GM12878 (cell line): Measurements from ENCODE around the gene RASL12. TPM values are rescaled to one million over a fixed set of nuclear protein-coding genes. Genes with fewer than 3 reads are reported as not detected.

Experiments
- ATAC-seq: fragments of 200-7000 bp; cut with Tn5 transposase; 3 replicates; pipeline ENCODE4 v1.9.1; 2020; ENCODE audit warnings: mild to moderate bottlenecking, moderate library complexity
- BruUV-seq: library from RNA; stranded (reverse); fragments of 400-500 nt; replicated peaks from 2 replicates; lab custom pipeline; 2021; lab: Mats Ljungman, UMichigan
- CTCF ChIA-PET: fragments of 300-600 bp; sonication (Branson Sonifier 250); formaldehyde crosslinking; extraction: SDS; loops from one replicate; lab custom pipeline; 2021; ENCODE audit warnings: inconsistent platforms; lab: Yijun Ruan, JAX
- POLR2A ChIA-PET: fragments of 350-600 bp; formaldehyde crosslinking; extraction: SDS; loops from one replicate; lab custom pipeline; 2021; ENCODE audit warnings: inconsistent platforms; lab: Charles Lee
- RAD21 ChIA-PET: fragments of 300-600 bp; sonication (Branson Sonifier 250); formaldehyde crosslinking; loops from one replicate; lab custom pipeline; 2023; ENCODE audit warnings: antibody characterized with exemption; ENCODE audit not compliant: unreplicated experiment; lab: Charles Lee
- SMC1A ChIA-PET: fragments of 300-600 bp; sonication (Branson Sonifier 250); formaldehyde crosslinking; loops from one replicate; lab custom pipeline; 2023; ENCODE audit not compliant: unreplicated experiment, uncharacterized antibody; lab: Charles Lee
- DNase-seq: peaks from one replicate; pipeline ENCODE4 v3.0.0-alpha.2; 2011; ENCODE audit warnings: low read depth, low spot score
- FAIRE-seq: peaks from 3 replicates; lab custom pipeline; 2011; peaks lifted over from hg19 to GRCh38; lab: Jason Lieb, UNC
- H2AFZ ChIP-seq: 2 replicates; pipeline ENCODE4 v1.6.0; 2011; ENCODE audit warnings: low read depth, low read length, control low read depth; ENCODE audit not compliant: control insufficient read depth
- H3K27ac ChIP-seq: 2 replicates; pipeline ENCODE4 v1.5.1; 2011; ENCODE audit warnings: control low read depth; ENCODE audit not compliant: control insufficient read depth, insufficient read depth
- H3K27me3 ChIP-seq, 2 experiments: replicated peaks in 1 of 2; 2 replicates each; pipeline versions ENCODE4 v1.6.0 to v1.6.1; 2011; ENCODE audit warnings: low read length in 1 of 2; ENCODE audit not compliant: control insufficient read depth in 2 of 2, insufficient read depth in 2 of 2
- H3K36me3 ChIP-seq, 2 experiments: 2 replicates each; pipeline ENCODE4 v1.5.1; 2011; ENCODE audit warnings: low read length in 1 of 2; ENCODE audit not compliant: control insufficient read depth in 2 of 2, insufficient read depth in 2 of 2
- H3K4me1 ChIP-seq: 2 replicates; pipeline ENCODE4 v1.6.1; 2011; ENCODE audit warnings: mild to moderate bottlenecking, low read length, moderate library complexity, mixed read lengths; ENCODE audit not compliant: control insufficient read depth, insufficient read depth
- H3K4me2 ChIP-seq: 2 replicates; pipeline ENCODE4 v1.6.0; 2011; ENCODE audit warnings: control low read depth; ENCODE audit not compliant: control insufficient read depth, insufficient read depth
- H3K4me3 ChIP-seq: fragments of 200-600 bp; sonication (generic); 2 replicates; pipeline ENCODE4 v1.5.1; 2016
- H3K79me2 ChIP-seq: 2 replicates; pipeline ENCODE4 v1.6.0; 2011; ENCODE audit warnings: low read length; ENCODE audit not compliant: control insufficient read depth, insufficient read depth
- H3K9ac ChIP-seq: 2 replicates; pipeline ENCODE4 v1.8.0; 2011; ENCODE audit warnings: low read length, control low read depth, mixed read lengths; ENCODE audit not compliant: control insufficient read depth, insufficient read depth
- H3K9me3 ChIP-seq: replicated peaks from 3 replicates; pipeline ENCODE4 v1.5.1; 2011; ENCODE audit warnings: mild to moderate bottlenecking, low read length; ENCODE audit not compliant: control insufficient read depth, insufficient read depth
- H4K20me1 ChIP-seq: 2 replicates; pipeline ENCODE4 v1.6.0; 2011; ENCODE audit not compliant: control insufficient read depth, insufficient read depth
- GATAD2B ChIP-seq: fragments of 450-650 bp; conservative IDR thresholded peaks from 2 replicates; pipeline ENCODE4 v1.6.1; 2017; ENCODE audit warnings: low read depth, mild to moderate bottlenecking, moderate library complexity
- MYB ChIP-seq: fragments of 150-350 bp; IDR thresholded peaks from 2 replicates; pipeline ENCODE4 v1.6.1; 2014; ENCODE audit warnings: mild to moderate bottlenecking, low read depth, low read length, borderline replicate concordance
- NR2C1 ChIP-seq: fragments of 450-650 bp; IDR thresholded peaks from 2 replicates; pipeline ENCODE4 v1.6.1; 2017; ENCODE audit warnings: antibody characterized with exemption, mild to moderate bottlenecking, moderate library complexity
- SUPT20H ChIP-seq: IDR thresholded peaks from 2 replicates; pipeline ENCODE4 v1.6.1; 2011; ENCODE audit warnings: low read depth, mild to moderate bottlenecking, low read length, moderate library complexity, borderline replicate concordance; ENCODE audit not compliant: control insufficient read depth
- WGBS: methylation state at CpG from one replicate; pipeline ENCODE4 v1.1.6; 2016; ENCODE audit warnings: low lambda C conversion rate; ENCODE audit not compliant: insufficient replicate concordance, insufficient coverage; ENCODE audit errors: missing lambda C conversion rate; 5-methylcytosine and 5-hydroxymethylcytosine counted together
- in situ Hi-C: fragments of 300-500 bp; cut with MboI; formaldehyde crosslinking; loops from 9 replicates; pipeline ENCODE4 v1.14.3; 2018; ENCODE audit warnings: mixed read lengths
- intact Hi-C: fragments of 100-400 bp; cut with micrococcal nuclease; formaldehyde crosslinking; loops from one replicate; pipeline ENCODE4 v1.14.2; 2022; ENCODE audit not compliant: unreplicated experiment
- polyA plus RNA-seq, 11 experiments: library from polyadenylated mRNA; depleted of rRNA in 4 of 11; unstranded in 6 of 11; stranded (reverse) in 5 of 11; fragments of >200 nt; fragmentation: Nextera tagmentation in 4 of 11; fragmentation: Illumina TruSeq in 1 of 11; extraction: Ambion mirVana in 4 of 11; extraction: Trizol in 1 of 11; gene quantifications; 1 replicate in 1 of 11; 2 replicates in 10 of 11; pipeline versions ENCODE4 v1.2.1 to v1.2.3, GENCODE V29; 2011 to 2016; ENCODE audit warnings: inconsistent platforms in 2 of 11, missing spikeins in 2 of 11, low read depth in 1 of 11
- total RNA-seq, 4 experiments: library from RNA; depleted of rRNA in 3 of 4; stranded (reverse); fragments of >200 nt in 3 of 4; fragmentation: Illumina TruSeq in 1 of 4; extraction: Trizol in 1 of 4; gene quantifications; 2 replicates each; pipeline versions ENCODE4 v1.2.1 to v1.2.3, GENCODE V29; 2013 to 2021
- TF ChIP-seq, protein P1 (sequence below): fragments of 450-650 bp; IDR thresholded peaks from 2 replicates; pipeline ENCODE4 v1.6.1; 2016; ENCODE audit warnings: mild to moderate bottlenecking

Gene RASL12
- total and polyA plus RNA-seq, 10 of the 15 experiments (the other 5 are each of a cell fraction or from before 2014, with no cell fraction given): 0.06 to 0.10 TPM; not detected in 8

DNA sequence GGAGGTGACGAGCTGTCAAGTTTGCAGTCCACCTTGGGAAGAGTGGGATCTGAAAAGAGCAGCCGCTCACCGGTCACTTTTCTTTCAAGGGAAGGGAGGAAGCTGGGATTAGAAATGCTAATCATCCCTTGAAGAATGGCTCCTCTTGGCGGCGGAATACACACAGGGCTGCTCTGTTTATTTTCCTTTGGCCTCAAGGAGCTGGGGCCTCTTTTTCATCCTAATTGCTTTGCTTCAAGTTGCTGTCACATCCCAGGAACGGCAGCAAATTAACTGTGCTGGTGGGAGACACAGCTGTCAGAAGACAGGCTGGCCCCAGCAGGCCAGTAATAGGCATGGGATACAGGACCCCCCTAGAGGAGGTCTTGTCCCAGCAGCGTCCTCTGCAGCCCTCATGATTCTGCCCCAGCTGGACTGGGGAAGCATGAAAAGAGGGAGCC is 15.5 kb upstream of the RASL12 start:
- no peak overlapping the region for H3K4me2 ChIP-seq
- BruUV-seq: no TSS peak
- RAD21 ChIA-PET: no interaction called here
- CTCF ChIA-PET: interaction anchor here (0.9 to 2.7 kb wide), 8 partner anchors 11 to 75 kb away, joined by 3 to 14 read pairs (median 3); no protein-coding TSS in a partner anchor
- intact Hi-C loops (loop anchor here (10.0 kb wide), 1 partner anchor 348 kb away; no protein-coding TSS in a partner anchor), in situ Hi-C loops (no loop called here)
- no peak for FAIRE-seq
- no peaks in the 10 kb centered on the region for H3K4me1 ChIP-seq
- H3K9me3 ChIP-seq: no peaks in the 10 kb centered on the region
- no peak overlapping the region for H3K9ac ChIP-seq
- DNase-seq: no peak
- H3K79me2 ChIP-seq: no peaks in the 10 kb centered on the region
- H2AFZ ChIP-seq: no peak overlapping the region
- H3K4me3 ChIP-seq: no peak overlapping the region
- SMC1A ChIA-PET: interaction anchor here (0.7 to 1.3 kb wide), 2 partner anchors 22 to 30 kb away, joined by 3 read pairs; no protein-coding TSS in a partner anchor
- peaks cover 0 to 6% of the 10 kb centered on the region in 2 experiments; a peak in 1 of 4 replicates for H3K27me3 ChIP-seq
- WGBS: 60% methylated on average over 7 of the region's 7 CpGs
- no peaks in the 10 kb centered on the region for H3K36me3 ChIP-seq
- H3K27ac ChIP-seq: no peak overlapping the region
- TF ChIP-seq MYB (no peak), NR2C1 (no peak), GATAD2B (no peak), SUPT20H (no peak)
- TF ChIP-seq, protein P1, sequence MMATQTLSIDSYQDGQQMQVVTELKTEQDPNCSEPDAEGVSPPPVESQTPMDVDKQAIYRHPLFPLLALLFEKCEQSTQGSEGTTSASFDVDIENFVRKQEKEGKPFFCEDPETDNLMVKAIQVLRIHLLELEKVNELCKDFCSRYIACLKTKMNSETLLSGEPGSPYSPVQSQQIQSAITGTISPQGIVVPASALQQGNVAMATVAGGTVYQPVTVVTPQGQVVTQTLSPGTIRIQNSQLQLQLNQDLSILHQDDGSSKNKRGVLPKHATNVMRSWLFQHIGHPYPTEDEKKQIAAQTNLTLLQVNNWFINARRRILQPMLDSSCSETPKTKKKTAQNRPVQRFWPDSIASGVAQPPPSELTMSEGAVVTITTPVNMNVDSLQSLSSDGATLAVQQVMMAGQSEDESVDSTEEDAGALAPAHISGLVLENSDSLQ: no peak
- peaks cover 3% of the 10 kb centered on the region; the same call in 1 of the 2 replicates for H4K20me1 ChIP-seq
- POLR2A ChIA-PET: interaction anchor here (0.5 kb wide), 2 partner anchors 78 to 88 kb away, joined by 5 to 6 read pairs; no protein-coding TSS in a partner anchor
- no peak for ATAC-seq
